Heart left ventricle (tissue), 16 donors: ENCODE results near the gene ANXA6. TPM values are rescaled to one million over a fixed set of nuclear protein-coding genes. Genes with fewer than 3 reads are reported as not detected.

Experiments
- ATAC-seq, 4 donors: fragments of 200-7000 bp; cut with Tn5 transposase; one replicate each; pipeline ENCODE4 v1.9.1; 2020 to 2022; ENCODE audit warnings: moderate library complexity in 4 of 4, mild to moderate bottlenecking in 3 of 4, moderate number of reproducible peaks in 1 of 4
- DNase-seq, 5 donors: peaks; one replicate each; pipeline ENCODE4 v3.0.0-alpha.2; 2020
- H3K27ac ChIP-seq, 12 donors: fragments of 200-600 bp; sonication (generic) in 4 of 12; one replicate each; pipeline versions ENCODE4 v1.5.0 to v1.8.0; 2016 to 2022; ENCODE audit warnings: mild to moderate bottlenecking in 2 of 12
- H3K27me3 ChIP-seq, 9 donors: fragments of 200-600 bp; sonication (generic) in 2 of 9; one replicate each; pipeline versions ENCODE4 v1.5.1 to v1.8.0; 2016 to 2022; ENCODE audit warnings: mild to moderate bottlenecking in 3 of 9
- H3K36me3 ChIP-seq, 9 donors: fragments of 200-600 bp; sonication (generic) in 2 of 9; one replicate each; pipeline versions ENCODE4 v1.5.0 to v1.8.0; 2018 to 2022; ENCODE audit warnings: mild to moderate bottlenecking in 2 of 9
- H3K4me1 ChIP-seq, 12 donors: fragments of 200-600 bp; sonication (generic) in 4 of 12; one replicate each; pipeline versions ENCODE4 v1.5.0 to v1.8.0; 2016 to 2022; ENCODE audit warnings: mild to moderate bottlenecking in 3 of 12
- H3K4me3 ChIP-seq, 12 donors: fragments of 200-600 bp; sonication (generic) in 4 of 12; one replicate each; pipeline versions ENCODE4 v1.5.0 to v1.8.0; 2017 to 2022; ENCODE audit warnings: mild to moderate bottlenecking in 9 of 12, moderate library complexity in 4 of 12
- H3K9me3 ChIP-seq, 12 donors: fragments of 200-600 bp; sonication (generic) in 4 of 12; one replicate each; pipeline versions ENCODE4 v1.5.0 to v1.8.0; 2016 to 2022; ENCODE audit warnings: mild to moderate bottlenecking in 1 of 12
- POLR2A ChIP-seq, 2 donors: fragments of 450-650 bp; IDR thresholded peaks; one replicate each; pipeline ENCODE4 v1.6.1; 2017; ENCODE audit warnings: antibody characterized with exemption in 2 of 2, mild to moderate bottlenecking in 2 of 2, moderate library complexity in 2 of 2
- WGBS, 4 donors: extraction: QIAGEN DNeasy Blood & Tissue Kit in 2 of 4; methylation state at CpG; one replicate each; pipeline versions ENCODE4 v1.1.5 to v1.1.7; 2013 to 2018; 5-methylcytosine and 5-hydroxymethylcytosine counted together
- intact Hi-C, 10 donors: fragments of 100-400 bp; cut with DNase I; formaldehyde crosslinking; loops; one replicate each; pipeline versions ENCODE4 v1.11.1 to v1.14.2; 2022
- polyA plus RNA-seq, 2 donors: library from polyadenylated mRNA; stranded (reverse); fragments of 200-250 nt; gene quantifications; one replicate each; pipeline ENCODE4 v1.2.3, GENCODE V29; 2013
- total RNA-seq, 9 donors: library from RNA; depleted of rRNA in 2 of 9; stranded (reverse); fragments of >200 nt in 2 of 9; fragmentation: NEBNext Ultra II Directional in 3 of 9; extraction: Animal tissue kit (Norgen Biotek cat#: 25700) in 3 of 9; gene quantifications; one replicate each; pipeline versions ENCODE4 v1.1.0 to v1.2.4, GENCODE V29; 2016 to 2023
- TF ChIP-seq, protein P1 (sequence below), 12 donors: fragments of 200-600 bp; sonication (generic) in 4 of 12; IDR thresholded peaks; one replicate each; pipeline versions ENCODE4 v1.5.0 to v1.8.0; 2018 to 2022; ENCODE audit warnings: antibody characterized with exemption in 12 of 12, mild to moderate bottlenecking in 5 of 12
- donor health status: ischemic (EF 13 %, LVEDD 7.1; RV severe dilation, severe dysfunction).
- donor health status: healthy with polysubstance abuse.
- donor health status: DM: no; HTN: yes; CAD: no.
- donor health status: DM: no; HTN: no; CAD: no.
- donor health status: ischemic (EF 25% LVEDD 6.9; RV normal size, moderate dysfunction).
- donor health status: ischemic (EF 25% LVEDD 5.7; RV mildly dilated, moderate dysfunction).
- donor health status: healthy.
- donor health status: DM: yes; HTN: yes; CAD: no.
- donor health status: ischemic (EF 35%, LVEDD 5.7; RV mildly dilated, moderate dysfunction).
- donor health status: nonischemic (EF 11% LVEDD 7.7; RV severe dilation, severe dysfunction).
- donor health status: DM: yes; HTN: yes; CAD: no.
- donor health status: PGD.
- donor health status: ischemic (EF 29% LVEDD 5.4; RV normal size, mild dysfunction).
- donor health status: nonischemic (EF 23%, LVEDD 6.1; RV moderate dilation, normal function).

ANXA6 gene
- total and polyA plus RNA-seq, 11 donors: 171 to 287 (median 202) TPM

DNA sequence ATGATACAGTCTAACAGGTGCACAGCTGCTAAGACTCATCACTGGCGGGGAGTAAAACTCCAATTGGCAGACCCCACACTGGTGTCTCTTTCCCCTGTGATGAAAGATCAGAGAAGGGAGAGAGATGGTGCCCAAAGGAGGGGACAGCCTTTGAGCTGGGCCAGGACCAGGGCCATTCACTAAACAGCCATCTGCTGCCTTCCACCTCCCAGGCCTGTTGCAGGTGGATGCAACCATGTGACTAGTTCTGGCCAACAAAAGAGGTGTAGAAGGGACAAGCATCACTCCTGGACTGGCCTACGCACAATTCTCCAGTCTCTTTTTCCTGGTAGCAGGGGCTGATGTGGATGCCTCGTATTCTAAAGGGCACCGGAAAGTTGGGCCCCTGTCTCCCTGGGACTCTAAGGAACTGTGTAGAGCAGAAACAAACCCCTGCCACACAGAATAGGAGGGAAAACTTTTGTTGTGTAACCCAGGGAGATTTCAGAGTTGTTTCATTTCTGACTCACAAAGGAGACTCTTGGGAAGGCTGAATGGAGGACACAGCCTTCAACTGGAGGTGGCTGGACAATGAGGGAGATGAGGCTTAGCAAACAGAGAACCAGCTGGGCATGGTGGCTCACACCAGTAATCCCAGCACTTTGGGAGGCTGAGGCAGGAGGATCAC lies 103.7 kb downstream of the ANXA6 start:
- Histone ChIP-seq H3K9me3 (no peaks in the 10 kb centered on the region), H3K27ac (no peak overlapping the region), H3K27me3 (no peaks in the 10 kb centered on the region), H3K4me1 (peaks cover 0 to 56% (median 12%) of the 10 kb centered on the region in 12 donors), H3K4me3 (no peak overlapping the region), H3K36me3 (peaks cover 0 to 94% (median 86%) of the 10 kb centered on the region in 9 donors)
- 89 to 98% (median 94%) methylated on average over 3 to 4 of the region's 4 CpGs for WGBS, 4 donors
- TF ChIP-seq, protein P1, sequence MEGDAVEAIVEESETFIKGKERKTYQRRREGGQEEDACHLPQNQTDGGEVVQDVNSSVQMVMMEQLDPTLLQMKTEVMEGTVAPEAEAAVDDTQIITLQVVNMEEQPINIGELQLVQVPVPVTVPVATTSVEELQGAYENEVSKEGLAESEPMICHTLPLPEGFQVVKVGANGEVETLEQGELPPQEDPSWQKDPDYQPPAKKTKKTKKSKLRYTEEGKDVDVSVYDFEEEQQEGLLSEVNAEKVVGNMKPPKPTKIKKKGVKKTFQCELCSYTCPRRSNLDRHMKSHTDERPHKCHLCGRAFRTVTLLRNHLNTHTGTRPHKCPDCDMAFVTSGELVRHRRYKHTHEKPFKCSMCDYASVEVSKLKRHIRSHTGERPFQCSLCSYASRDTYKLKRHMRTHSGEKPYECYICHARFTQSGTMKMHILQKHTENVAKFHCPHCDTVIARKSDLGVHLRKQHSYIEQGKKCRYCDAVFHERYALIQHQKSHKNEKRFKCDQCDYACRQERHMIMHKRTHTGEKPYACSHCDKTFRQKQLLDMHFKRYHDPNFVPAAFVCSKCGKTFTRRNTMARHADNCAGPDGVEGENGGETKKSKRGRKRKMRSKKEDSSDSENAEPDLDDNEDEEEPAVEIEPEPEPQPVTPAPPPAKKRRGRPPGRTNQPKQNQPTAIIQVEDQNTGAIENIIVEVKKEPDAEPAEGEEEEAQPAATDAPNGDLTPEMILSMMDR (IDR thresholded peaks at IDR 0.05): no peak
- no peak for TF ChIP-seq POLR2A (IDR thresholded peaks at IDR 0.05)
- ATAC-seq (no peak), DNase-seq (no peak)
- intact Hi-C loops: loop anchor here in 7 of 10 donors (2.0 to 5.0 kb wide), 5 partner anchors 108 to 188 kb away; no protein-coding TSS in a partner anchor

DNA sequence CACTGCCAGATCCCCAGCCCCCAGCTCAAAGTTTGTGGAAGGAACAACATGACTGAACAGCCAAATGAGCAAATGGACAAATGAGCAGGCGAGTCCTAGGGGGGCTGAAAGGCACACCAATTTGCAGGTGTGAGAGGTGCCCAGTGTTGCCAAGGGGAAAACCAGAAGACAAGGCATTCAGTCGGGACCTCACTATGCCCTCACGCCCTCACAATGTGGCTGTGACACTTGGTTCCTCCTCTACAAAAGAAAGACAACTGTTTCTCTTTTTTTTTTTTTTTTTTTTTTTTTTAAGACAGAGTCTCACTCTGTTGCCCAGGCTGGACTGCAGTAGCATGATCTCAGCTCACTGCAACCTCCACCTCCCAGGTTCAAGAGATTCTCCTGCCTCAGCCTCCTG lies 104.7 kb downstream of the ANXA6 start:
- Histone ChIP-seq H3K36me3 (peaks cover 0 to 94% (median 86%) of the 10 kb centered on the region in 9 donors), H3K4me3 (no peak overlapping the region), H3K27ac (no peak overlapping the region), H3K4me1 (peaks cover 0 to 45% (median 7%) of the 10 kb centered on the region in 12 donors), H3K9me3 (no peaks in the 10 kb centered on the region), H3K27me3 (no peaks in the 10 kb centered on the region)
- intact Hi-C loops: loop anchor here in 7 of 10 donors (1.0 to 5.0 kb wide), 6 partner anchors 62 to 189 kb away; no protein-coding TSS in a partner anchor
- peak in 1 of 5 donors; percentile 13 for DNase-seq
- TF ChIP-seq, protein P1 (IDR thresholded peaks at IDR 0.05): no peak
- no peak for TF ChIP-seq POLR2A (IDR thresholded peaks at IDR 0.05)
- 79 to 93% (median 84%) methylated on average over 3 of the region's 3 CpGs for WGBS, 4 donors
- no peak for ATAC-seq

DNA sequence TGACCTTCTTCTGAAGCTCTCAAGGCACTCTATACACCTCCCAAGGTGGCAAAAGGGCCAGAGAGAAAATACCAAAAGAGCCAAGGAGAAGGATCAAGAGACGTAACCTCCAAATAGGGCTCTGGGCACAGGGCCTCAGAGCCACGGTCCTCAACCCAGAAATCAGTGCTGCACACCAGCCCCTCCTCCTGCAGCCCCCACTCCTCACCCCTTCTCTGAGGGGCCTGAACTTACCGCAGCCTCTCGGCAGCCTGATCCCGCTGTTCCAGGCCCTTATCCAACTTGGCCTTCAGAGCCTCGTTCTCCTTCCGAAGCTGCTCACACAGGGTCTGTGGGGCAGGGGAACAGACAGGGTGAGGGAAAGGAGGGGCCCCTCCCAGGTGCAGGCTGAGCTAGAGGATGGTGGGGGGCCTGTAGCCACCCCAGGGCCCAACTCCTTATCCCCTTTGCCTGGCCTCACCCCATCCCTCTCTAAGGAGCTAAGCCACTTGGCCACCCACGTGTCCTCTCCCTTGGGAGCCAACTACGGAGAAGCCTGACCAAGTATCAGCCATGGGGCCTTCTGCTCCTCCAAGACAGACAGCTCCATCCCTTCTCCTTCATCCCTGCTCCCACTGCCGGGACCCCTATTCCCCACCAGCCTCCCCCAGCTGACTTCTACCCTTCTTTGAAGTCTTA lies 105.5 kb downstream of the ANXA6 start:
- H3K4me1 ChIP-seq: peaks cover 0 to 39% (median 7%) of the 10 kb centered on the region in 12 donors
- no peaks in the 10 kb centered on the region for H3K9me3 ChIP-seq
- H3K27ac ChIP-seq: peak overlapping the region in 5 of 12 donors; percentile 23 to 50 (median 39)
- peaks cover 0 to 94% (median 88%) of the 10 kb centered on the region in 9 donors for H3K36me3 ChIP-seq
- H3K4me3 ChIP-seq: no peak overlapping the region
- ATAC-seq (peak in 2 of 4 donors; percentile 5 to 18), DNase-seq (peak in 2 of 5 donors; percentile 33 to 46)
- WGBS, 4 donors: 51 to 65% (median 60%) methylated on average over 10 of the region's 10 CpGs
- intact Hi-C loops: loop anchor here (1.0 to 5.0 kb wide), 9 partner anchors 63 to 190 kb away; no protein-coding TSS in a partner anchor
- no peaks in the 10 kb centered on the region for H3K27me3 ChIP-seq
- TF ChIP-seq, protein P1 (IDR thresholded peaks at IDR 0.05): peak in 1 of 12 donors; percentile 6
- no peak for TF ChIP-seq POLR2A (IDR thresholded peaks at IDR 0.05)
